HG03039 (cell line): ENCODE measurements around the gene KRTAP23-1.

Experiments used
- ATAC-seq: cut with Tn5 transposase; IDR thresholded peaks from one replicate; pipeline ENCODE4 v1.9.1; 2021; ENCODE audit warnings: mild to moderate bottlenecking, moderate library complexity; ENCODE audit not compliant: unreplicated experiment

The KRTAP23-1 gene

GRCh38 chr21:30315701-30316100 is 32.7 kb downstream of the KRTAP23-1 start:
- ATAC-seq = no peak

- no peak for ATAC-seq
Measured at GRCh38 chr21:30306884-30307283, 41.5 kb downstream of the KRTAP23-1 start.

- no peak for ATAC-seq
Measured at GRCh38 chr21:30305136-30305535, 43.3 kb downstream of the KRTAP23-1 start.
